NCI-H1092 treated with DMSO at 0.1 percent for 48 hours (cell line): ENCODE measurements around the gene FOXB2.
"Not testable (repeated sequence)": the region's sequence is repeated elsewhere in the genome, so short reads cannot be mapped to it uniquely, and the experiment has no call there.

Experiments
- DNase-seq: peaks from one replicate; lab custom pipeline; 2025; lab: John Stamatoyannopoulos, UW

FOXB2 gene

GRCh38 chr9:77016121-77016525 lies 3.3 kb upstream of the FOXB2 start:
- DNase-seq: no peak

DNA sequence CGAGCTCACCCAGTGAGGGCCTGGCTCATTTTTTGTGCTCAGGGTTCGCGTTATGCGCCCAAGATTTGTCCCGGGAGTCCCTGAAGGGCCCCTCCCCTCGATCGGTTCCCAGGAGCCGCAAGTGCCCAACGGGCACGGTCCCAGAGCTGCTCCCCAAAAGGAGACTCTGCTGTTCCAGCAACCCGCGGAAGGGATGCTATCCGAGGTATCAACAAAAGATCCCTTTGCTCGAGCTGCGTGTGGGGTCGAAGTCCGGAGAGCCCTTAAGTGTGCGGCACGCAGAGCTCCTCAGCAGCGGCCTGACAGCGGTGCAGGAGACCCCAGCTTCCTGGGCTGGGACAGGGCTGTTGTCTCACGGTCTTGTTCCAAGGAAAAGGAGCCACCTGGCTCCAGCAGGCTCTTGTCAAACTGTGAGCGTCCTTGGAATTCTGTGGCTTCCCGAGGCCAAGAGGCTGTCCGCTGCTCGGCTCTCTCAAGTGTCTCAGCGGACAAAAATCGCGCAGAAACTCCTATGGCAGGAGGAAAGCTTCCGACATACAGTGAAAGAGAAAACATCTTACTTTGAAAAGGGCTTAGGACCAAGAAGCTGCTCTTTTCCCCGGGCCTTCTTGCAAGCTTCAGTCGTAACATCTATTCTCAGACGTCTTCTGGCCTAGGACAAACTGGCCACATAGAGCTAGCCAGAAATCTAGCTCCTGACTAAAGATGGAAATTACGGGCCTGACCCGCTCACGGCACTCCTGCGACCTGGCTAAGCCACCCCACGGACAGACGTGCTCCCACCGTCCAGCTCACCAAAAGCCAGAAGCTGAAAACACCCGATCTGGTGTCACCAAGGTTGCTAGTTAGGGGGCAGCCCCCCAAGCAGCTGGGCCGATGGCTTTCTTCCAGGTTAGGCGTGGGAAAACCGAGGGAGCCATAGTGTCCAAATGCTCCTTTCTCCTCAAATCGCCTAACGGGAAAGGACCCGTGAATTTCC lies 2.6 kb upstream of the FOXB2 start:
- no peak for DNase-seq

DNA sequence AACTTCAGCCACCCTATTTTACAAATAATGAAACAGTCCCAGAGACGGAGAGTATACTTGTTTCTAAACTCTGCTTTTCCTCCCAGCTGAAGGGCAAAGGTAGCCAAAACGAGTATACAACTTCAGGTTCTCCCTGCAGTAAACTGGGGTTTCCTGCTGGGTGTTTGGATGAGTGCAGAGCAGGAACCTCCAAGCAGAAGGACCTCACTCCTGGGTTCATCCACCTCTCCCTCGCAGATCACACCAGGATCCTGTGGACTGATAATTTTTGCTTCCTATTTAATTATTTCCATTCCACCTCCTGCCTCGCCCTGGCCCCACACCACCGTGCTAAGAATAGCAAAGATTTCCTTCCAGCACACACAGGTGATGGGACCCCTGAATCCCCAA lies 2.0 kb upstream of the FOXB2 start:
- no peak for DNase-seq

- DNase-seq: peak; percentile 27
Observed at GRCh38 chr9:77018058-77018968, 1.1 kb upstream of the FOXB2 start.

- no peak for DNase-seq
Observed at GRCh38 chr9:77018969-77019235, 553 bp upstream of the FOXB2 start.

- no peak for DNase-seq
Observed at GRCh38 chr9:77019926-77020412, 514 bp downstream of the FOXB2 start.

DNA sequence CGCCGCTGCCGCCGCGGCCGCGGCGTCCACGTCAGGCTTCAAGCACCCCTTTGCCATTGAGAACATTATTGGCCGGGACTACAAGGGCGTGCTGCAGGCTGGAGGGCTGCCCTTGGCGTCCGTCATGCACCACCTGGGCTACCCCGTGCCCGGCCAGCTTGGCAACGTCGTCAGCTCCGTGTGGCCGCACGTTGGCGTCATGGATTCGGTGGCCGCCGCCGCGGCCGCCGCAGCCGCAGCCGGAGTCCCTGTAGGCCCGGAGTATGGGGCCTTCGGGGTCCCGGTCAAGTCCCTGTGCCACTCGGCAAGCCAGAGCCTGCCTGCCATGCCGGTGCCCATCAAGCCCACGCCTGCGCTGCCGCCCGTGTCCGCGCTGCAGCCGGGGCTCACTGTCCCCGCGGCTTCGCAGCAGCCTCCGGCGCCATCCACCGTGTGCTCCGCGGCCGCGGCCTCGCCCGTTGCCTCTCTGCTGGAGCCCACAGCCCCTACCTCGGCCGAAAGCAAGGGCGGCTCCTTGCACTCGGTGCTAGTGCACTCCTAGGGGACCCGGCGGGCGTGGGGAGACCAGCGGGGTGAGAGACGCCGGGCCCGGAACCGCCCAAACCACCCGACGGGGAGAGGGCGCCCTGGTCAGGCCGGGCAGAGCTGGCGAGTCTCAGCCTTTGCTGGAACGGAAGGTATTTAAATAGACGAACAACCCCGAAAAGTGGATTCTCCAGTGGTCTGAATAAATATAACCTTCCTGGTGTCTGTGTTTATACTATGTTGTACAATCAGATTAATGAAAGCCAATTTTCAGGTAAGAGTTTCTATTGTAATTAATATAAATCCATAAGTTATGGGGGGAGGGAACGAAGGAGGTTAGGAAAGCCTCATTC lies 1.2 kb downstream of the FOXB2 start:
- peak; percentile 29 for DNase-seq

- DNase-seq: no peak
Observed at GRCh38 chr9:77021291-77021894, 1.9 kb downstream of the FOXB2 start.

GRCh38 chr9:77021922-77022782 lies 2.7 kb downstream of the FOXB2 start:
- DNase-seq: no peak

DNA sequence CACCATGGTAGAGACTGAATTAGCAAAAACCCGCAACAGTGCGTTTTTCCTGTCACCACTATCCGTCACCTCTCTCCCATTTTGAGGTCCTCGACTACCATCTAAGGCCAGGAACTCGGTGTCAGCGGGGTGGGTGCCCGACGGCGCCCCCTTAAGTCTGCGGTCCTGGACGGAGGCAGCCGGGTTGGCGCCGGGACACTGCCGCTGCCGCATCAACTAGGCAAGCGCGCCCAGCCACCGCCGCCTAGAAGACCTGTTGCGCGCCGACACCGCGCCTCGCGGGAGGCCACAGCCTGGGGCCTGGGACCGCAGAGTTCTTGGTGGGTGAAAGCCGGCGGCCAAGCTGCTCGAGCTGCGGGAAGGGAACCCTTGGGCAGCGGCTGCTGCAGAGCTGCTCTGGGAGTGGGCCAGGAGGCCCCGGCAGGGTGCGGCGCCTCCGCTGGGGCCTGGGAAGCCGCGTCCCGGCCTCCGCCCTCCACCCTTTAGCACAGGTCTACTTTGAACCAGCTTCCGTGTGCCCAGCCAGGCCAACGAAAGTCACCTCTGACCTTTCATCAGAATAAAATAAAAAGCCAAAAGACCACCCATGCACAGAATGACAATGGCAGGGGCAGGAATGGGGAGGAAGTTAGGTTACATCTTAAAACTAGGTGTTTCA lies 3.5 kb downstream of the FOXB2 start:
- no peak for DNase-seq

- no peak for DNase-seq
Observed at GRCh38 chr9:77023726-77024125, 4.3 kb downstream of the FOXB2 start.

GRCh38 chr9:77024776-77025545 lies 5.5 kb downstream of the FOXB2 start:
- DNase-seq: no peak

DNA sequence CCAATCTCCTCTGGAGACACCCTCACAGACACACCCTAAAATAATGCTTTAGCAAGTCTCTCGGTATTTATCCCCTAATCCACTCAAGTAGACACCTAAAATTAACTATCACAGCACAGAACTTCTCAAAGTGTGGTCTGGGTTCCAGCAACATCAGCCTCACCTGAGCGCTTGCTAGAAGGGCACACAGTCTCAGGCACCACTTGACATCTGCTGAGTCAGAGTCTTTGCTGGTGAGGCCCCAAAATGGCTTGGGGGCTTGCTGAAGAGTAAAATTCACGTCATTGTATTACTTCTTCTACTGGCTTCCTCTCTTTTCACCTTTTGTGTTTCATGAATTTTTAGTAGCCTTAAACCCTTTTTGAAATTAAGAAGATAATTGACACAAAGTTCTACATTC lies 9.0 kb downstream of the FOXB2 start:
- no peak for DNase-seq

- DNase-seq: no peak
Observed at GRCh38 chr9:77030045-77030444, 10.6 kb downstream of the FOXB2 start.

- no peak for DNase-seq
Observed at GRCh38 chr9:77038281-77039036, 19.0 kb downstream of the FOXB2 start.

DNA sequence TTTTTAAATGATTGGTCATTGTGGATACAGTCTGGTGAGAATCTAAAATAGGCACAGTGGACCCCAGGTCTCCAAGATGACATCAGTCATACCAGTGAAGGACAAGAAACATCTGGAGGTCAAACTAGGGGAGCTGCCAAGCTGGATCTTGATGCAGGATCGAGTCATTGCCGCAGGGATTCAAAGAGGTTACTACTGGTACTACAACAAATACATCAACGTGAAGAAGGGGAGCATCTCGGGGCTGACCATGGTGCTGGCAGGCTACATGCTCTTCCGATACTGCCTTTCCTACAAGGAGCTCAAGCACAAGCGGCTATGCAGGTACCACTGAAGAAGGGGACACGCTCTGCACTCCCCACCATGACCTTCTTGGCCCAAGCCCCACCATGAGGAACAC lies 20.9 kb downstream of the FOXB2 start:
- no peak for DNase-seq

- not testable (repeated sequence) for DNase-seq
Observed at GRCh38 chr9:77043743-77044142, 24.3 kb downstream of the FOXB2 start.

DNA sequence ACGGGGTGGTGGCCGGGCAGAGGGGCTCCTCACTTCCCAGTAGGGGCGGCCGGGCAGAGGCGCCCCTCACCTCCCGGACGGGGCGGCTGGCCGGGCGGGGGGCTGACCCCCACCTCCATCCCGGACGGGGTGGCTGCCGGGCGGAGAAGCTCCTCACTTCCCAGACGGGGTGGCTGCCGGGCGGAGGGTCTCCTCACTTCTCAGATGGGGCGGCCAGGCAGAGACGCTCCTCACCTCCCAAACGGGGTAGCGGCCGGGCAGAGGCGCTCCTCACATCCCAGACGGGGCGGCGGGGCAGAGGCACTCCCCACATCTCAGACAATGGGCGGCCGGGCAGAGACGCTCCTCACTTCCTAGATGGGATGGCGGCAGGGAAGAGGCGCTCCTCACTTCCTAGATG lies 41.2 kb downstream of the FOXB2 start:
- DNase-seq: not testable (repeated sequence)
